ENCODE results near the gene PLXND1.

PLXND1 gene

DNA sequence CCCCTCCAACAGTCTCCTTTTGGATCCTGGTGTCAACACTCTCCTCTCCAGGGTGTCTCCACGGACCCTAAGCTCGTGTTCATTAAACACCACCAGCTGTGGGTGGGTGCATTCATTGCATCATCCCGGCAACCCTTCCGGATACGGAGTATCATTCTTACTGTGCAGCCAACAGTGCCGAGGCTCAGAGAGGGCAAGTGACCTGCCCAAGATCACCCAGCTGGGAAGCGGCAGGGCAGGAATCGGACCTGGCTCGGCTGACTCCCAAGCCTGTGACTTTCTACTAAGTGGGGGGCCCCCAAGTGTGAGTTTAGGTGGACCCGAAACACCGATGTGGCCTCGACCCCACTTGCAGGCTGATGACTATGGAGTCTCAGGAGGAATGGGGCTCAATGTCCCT, 43.1 kb downstream of the PLXND1 start:
- DNase-seq (ENCODE audit: low read depth) = no peak

DNA sequence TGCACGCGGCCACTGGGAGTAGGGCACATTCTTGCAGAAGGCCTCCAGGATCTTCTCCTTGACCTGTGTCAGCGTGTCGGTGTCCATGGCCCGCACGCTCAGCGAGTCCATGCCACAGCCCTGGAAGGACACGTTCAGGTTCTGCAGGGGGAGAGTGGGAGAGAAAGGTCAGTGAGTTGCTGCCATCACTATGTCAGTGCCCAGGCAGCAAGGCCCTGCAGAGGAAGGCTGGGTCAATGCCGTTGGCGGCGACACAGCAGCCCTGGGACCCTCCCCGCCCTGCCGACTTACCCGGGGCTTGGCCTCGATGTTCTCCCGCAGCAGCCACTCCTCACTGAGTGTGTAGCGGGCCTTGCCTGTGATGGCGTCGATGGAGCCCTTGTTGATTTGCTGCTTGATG, 43.7 kb downstream of the PLXND1 start:
- no peak for DNase-seq (ENCODE audit: low read depth)

DNA sequence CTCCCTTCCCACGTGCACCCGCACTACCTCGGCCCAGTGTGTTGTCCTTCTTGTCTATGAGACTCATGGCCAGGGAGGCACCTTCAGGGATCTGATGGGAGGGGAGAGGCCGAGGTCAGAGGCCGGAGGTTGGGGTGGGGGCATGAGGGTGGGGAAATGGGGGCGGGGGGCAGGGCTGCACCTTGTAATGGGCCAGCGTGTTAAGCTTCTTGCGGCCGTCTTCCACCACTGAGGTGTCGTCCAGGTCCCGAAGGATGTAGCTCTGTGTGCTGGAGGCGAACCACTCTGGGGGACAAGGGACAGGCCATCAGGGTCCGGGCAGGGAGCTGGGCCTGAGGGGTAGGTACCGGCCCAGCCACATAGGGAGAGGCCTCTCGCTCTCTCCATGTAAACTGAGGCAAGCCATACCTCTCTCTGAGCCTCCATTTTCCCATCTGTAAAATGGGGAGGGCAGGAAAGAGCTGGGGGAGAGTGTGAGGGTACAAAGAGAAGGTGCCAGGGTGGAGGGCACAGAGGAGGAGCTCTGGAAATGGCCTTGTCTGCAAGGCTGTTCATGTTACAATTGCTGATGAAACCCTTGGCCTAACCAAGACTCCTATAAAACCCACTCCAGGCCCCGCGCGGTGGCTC, 44.7 kb downstream of the PLXND1 start:
- DNase-seq (ENCODE audit: low read depth) = no peak

DNA sequence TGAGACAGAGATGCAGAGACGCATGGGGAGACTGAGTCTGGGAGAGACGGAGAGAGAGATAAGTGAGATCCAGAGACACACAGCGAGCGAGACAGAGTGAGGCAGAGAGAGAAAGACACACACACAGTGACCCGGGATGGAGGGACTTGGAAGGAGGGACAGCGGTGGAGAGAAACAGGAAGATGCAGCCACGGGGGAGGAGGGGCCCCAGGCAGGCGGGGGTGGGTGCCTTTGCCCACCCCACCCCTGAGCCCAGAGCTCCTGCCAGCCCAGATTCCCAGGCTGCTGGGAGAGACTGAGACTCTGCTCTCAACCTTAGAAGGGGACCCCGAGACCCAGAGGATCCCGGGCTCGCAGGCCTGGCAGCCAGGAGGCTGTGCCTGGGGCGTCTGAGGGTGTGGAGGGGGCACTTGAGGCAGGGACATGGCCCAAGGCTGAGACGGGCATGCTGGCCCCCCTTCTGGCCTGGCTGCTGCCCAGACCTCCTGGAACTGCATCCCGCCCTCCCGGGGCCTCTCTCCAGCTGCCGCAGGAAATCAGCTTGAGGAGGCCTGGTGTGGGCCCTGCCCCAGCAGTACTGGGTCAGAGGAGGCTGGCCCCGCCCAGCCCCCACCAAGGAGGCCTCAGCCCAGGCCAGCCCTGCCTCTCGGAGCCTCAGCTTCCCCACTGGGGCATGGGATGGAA, 45.4 kb downstream of the PLXND1 start:
- DNase-seq (ENCODE audit: low read depth) = no peak

DNA sequence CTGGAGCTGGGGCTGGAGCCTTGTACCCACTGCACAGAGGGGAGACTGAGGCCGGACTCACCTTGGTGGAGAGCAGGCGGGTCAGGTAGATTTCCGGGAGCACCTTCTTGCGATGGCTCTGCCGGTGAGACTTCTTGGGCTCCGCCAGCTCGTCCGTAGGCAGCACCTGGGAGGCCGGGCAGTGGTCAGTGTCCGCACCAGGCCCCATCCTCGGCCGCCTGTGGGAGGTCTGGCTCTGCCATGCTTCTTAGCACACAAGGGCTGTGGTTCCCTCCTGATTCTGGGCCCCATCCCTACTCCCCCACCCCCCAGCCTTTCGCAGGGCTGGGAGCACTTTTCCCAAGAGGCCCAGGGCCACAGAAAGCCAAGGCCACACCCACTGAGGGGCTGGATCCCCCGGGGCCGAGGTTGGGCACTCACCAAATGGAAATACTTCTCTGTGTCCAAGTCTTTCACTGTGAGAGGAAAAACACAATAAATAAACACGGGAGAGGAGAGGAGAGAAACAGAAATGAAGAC, 46.1 kb downstream of the PLXND1 start:
- no peak for DNase-seq (ENCODE audit: low read depth)

DNA sequence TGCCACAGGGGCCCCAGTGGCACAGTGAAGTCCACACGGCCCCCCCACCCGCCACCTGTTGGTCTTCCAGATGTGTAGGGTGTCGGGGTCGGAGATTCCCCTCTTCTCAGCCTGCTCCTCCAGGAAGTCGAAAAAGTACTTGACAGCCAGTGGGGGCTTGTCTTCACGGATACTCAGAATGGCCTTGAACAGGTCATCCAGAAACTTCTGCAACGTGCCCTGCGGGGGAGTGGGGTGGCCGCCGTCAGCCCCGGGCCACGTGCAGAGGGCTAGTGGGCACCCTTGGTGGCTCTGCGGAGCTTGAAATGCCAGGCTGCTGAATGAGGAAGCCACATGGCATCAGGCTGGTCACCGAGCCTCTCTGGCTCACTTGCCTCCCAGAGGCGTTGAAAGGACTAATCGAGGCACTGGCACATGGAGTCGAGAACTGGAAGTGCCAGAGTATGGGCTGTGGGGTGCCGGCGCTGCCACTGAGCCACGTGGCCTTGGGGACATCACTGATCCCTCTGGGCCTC, 46.9 kb downstream of the PLXND1 start:
- no peak for DNase-seq (ENCODE audit: low read depth)

DNA sequence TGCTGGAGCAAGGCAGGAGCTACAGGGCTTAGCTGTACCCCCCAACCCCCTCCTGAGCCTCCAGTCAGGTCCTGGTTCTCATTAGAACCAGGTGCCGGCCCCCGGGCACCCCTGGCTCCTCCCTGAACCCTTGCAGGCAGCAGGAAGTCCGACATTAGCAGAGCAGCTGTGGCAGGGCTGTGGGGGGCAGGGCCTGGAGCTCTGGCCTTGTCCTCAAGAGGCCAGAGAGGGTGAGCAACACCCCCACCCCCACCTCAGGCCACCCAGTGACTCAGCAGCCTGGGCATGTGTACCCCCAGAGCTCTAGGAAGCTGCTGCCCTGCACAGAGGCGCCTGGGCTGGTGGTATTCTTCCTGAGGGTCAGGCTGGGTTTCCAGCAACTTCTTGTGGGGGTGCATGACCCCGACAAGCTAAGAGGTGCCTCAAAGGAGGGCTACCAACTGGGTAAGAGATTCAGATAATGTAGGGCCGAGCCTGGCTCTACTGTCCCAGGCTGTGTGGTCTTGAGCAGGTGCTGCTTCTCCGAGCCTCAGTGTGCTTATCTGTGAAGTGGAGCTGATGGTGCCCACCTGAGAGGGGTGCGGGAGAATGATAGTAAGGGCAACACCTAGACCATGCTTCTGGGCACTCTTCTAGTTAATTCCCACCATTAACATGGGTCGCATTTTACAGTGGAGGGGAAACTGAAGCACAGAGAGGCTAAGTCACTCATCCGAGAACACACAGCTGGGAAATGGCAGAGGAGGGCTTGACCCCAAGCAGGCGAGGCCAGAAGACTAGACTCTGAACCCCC, 47.5 kb downstream of the PLXND1 start:
- no peak for DNase-seq (ENCODE audit: low read depth)

DNA sequence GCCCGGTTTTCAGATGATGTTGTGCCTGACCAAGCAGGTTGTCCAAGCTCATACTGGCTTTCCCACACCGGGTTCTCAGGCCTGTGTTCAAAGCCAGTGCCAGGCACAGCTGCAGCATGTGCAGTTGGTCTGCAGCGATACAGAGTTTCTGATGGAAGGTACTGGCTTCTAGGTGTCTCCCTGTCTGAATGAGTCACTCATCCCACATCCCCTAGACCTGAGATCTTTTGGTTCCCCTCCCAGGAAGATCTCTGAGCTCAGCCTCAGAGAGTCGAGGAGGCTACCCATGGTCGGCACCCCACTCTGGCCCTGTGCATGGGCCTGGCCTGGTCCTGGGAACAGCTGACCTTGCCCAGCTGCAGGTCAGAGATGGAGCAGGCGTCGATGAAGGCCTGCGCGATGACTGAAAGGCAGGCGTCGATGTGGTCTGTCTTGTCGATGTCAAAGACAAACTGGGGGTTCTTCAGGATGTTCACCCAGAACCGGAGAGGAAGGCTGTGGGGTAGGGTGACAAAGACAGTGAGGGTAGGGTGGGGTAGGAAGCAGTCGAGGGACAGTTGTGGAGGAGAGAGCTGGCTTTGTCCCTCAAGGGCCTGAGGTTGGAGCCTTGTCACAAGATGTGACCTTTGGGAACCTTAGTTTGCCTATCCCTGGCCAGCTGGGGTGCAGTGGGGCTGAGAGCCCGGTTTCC, 48.2 kb downstream of the PLXND1 start:
- DNase-seq (ENCODE audit: low read depth) = no peak

DNA sequence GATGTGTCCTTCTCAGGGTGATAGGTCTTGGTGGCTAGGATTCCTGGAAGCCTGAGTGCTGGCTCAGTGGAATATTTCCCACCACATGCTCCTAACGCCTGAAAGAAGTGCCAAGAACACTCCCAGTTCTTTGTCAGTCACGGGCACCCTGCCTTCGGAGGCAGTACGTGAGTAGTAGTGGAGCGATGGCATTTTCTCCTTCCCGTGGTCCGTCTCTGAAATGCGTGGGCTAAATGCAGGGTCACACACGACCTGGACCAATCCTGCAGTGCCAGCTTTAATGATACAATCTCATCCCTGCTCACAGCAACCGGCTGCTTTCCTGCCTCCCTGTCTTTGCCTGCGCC, 49.0 kb downstream of the PLXND1 start:
- no peak for DNase-seq (ENCODE audit: low read depth)

DNA sequence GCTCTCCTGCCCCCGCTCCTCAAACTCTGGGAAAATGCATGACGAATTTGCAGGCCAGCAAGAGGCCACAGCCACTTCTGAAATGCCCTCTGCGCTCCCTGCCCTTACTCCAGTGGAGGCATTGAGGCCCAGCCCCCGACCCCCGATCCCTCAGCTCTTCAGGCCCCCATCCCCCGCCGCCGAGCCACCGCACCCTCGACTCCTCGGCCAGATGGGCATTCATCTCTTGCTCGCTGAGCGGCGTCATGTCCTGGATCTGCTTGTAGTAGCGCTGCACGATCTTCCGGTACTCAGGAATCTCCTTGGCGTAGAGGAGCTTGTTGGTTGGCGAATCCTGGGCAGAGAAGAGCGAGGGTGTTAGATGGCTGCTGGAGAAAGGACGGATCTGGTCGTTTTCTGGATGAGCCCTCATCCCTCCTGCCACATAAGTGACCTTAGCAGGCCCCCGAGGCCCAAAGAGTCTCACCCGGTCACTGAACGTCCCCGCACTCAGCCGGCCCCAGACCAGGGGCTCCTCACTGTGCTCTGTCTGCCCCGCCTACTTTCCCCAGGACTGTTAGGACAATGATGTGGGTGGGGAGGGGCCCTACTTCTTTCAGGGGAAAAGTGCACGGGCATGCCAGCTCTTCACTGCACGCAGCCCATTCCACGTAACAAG, 49.5 kb downstream of the PLXND1 start:
- no peak for DNase-seq (ENCODE audit: low read depth)

DNA sequence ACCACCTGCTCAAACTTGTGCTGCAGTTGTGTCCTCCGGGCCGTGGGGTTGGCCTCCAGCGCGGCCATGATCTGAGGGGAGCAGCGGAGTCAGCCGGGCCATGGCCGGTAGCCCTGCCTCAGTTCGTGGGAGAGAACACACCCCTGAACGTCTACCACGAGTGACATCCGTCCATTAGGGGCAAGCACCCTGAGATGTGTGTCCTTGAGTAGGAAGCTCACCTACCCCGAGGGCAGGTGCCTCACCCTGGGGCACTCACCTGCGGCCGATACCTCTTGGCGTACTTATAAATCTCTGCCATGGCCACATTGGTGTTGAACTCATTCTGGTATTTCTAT, 50.1 kb downstream of the PLXND1 start:
- DNase-seq (ENCODE audit: low read depth) = no peak

DNA sequence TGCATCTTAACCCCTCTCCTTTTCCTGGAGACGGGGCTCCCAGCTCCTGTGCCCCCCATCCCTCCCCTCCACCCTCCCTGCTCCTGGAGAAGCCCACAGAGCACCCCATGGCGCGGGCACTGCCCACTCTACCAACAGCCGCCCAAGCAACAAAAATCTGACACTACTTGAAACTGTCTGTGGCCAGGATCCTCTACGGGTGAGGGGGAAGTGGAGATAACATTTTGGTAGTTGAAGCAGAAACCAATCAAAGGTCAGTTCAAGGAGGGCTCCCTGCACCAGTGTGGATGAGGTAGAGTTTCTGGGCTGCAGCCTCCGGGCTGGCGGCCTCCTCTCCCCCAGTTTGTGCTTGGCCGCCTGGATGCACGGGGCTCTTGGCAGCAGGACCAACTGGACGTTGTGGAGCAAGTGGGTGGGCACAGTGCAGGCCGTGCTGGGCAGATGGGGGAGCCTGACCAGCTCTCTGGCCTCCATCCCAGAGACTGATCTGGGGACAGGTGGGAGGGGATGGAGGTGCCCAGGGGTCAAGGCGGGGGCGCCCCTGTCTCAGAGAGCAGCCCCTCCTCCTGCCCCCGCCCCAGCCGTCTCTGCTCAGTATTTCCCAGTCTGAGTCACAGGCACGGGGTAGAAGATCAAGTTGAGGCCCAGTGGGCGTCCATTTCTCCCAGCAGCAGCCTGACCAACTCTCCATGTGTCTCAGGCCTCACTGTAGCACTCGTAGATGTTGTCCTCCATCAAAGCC, 50.7 kb downstream of the PLXND1 start:
- DNase-seq (ENCODE audit: low read depth) = no peak

DNA sequence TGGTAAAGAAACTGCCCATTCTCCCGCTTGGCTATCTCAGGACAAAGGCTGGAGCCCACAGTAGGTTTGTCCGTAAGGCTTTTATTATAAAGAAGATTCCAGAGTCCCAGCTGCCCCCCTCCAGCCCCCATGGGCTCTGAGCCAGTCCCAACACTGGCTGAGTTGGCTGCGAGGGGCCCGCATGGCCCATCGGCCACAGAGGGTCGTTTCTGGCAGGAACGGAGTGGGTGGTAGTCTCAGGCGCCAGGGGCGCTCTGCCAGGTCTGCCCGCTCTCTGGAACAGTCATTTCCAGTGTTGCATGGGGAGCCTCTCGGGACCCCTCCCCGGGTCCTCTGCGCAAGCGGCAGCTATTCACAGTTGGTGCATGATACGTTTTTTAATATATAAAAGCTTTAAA, 51.3 kb downstream of the PLXND1 start:
- DNase-seq (ENCODE audit: low read depth) = no peak

DNA sequence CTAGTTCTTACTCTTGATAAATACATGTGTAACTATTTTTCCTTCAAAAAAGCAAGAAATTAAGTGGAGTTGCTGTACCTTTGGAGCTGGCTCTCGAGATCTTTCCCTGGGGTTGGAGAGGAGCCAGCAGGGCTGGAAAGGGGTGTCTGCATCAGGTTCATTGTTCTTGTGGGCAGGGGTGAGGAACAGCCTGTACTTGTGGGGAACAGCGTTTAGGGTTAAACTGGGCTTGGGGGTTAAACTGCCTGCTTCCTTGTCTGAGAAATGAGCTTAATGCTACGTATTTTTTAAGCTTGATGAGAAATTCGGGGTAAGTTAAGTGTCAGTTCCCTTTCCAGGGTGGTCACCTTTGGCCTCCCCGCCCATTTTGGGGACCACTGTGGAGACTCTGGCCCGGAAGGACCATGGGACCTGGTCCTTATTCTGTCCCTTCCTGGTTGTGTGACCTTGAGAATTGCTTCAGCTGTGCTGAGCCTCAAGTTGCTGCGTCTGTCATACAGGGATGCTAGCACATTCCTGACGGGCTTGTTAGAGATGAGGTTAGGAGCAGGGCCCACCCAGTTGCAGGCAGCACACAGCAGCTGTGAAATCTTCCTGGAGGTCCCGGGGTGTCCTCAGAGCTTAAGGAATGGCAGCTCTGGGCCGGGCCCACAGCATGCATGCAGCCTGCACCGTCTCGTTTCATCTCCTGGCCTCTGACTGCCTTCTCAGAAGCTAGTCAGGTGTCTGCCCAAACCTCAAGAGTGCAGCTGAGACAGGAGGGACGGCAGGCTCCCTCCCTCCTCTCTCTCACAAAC, 51.9 kb downstream of the PLXND1 start:
- DNase-seq (ENCODE audit: low read depth) = no peak

DNA sequence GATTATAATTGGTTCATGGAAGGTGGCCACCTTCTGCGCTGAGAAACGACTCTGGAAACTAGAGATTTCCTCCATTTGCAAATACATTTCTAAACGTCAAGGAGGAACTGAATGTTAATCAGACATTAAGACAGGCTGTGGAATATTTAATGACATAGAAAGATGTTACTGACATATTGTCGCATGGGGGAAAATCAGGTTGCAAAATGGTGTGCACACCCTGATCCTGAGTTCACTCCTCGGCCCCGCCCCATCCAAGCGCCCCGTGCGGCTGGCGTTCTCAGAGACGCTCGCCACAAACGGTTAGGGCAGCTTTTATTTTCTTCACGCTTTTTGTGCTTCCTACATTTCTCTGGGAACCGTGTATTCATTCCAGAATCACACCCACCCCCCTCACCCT, 52.8 kb downstream of the PLXND1 start:
- no peak for DNase-seq (ENCODE audit: low read depth)

DNA sequence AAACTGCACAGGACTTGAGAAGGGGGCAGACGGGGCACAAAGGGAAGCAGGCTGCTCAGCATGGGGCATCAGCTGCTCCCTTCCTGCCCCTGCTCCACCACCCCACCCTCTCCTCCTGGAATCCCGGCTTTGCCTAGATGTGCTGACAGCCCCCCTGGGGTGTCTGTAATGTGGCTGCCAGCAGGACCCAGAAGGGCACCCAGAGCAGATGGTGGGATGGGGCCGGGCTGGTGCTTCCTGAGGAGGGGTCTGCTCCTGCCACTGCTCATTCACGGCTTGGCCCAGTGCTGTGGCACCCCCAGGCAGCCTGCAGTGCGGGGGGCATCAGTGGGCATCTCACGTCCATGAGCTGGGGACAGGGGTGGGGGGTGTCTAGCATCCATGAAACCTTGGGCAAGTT, 53.3 kb downstream of the PLXND1 start:
- no peak for DNase-seq (ENCODE audit: low read depth)

DNA sequence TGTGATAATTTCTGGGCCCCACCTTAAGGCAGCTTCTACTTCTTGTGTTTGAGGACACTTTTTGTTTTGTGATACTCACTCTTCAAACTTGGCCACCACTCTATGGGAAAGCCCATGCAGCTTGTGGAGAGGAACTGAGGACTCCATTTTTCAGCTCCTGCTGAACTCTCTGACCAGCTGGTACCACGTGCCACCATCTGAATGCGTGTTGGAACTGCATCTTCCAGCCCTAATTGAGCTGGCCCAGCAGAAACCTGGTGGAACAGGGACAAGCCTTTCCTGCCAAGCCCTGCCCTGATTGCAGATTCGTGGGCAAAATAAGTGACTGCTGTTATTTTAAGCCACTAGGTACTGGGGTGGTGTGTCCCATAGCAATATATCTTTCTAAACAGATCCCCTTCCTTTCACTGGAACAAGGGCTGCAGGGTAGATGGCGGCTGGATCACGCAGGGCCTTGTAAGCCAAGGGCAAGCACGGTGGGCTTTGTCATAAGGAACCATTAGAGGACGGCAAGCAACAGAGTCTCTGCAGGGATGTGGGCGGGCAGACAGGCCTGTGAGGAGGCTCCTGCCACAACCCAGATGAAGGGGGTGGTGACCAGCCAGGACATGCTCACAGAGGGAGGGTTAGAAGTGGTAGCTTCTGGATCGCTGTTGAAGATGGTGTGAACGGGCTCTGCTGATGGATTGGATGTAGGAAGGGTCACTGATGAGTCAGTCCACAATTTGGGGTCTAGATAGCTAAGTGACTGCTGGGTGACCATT, 54.0 kb downstream of the PLXND1 start:
- no peak for DNase-seq (ENCODE audit: low read depth)

DNA sequence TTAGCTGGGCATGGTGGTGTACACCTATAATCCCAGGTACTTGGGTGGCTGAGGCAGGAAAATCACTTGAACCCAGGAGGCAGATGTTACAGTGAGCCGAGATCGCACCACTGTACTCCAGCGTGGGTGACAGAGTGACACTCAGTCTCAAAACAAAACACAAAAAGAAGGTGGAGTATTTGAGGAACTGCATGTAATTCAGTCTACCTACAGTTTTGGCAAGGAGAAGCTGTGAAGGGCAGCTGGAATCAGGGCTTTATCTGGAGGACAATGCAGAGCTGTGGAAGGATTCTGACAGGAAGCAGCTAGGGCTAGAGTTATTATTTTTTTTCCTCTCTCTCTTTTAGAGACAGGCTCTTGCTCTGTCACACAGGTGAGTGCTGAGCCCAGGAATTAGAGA, 56.7 kb downstream of the PLXND1 start:
- no peak for DNase-seq (ENCODE audit: low read depth)

DNA sequence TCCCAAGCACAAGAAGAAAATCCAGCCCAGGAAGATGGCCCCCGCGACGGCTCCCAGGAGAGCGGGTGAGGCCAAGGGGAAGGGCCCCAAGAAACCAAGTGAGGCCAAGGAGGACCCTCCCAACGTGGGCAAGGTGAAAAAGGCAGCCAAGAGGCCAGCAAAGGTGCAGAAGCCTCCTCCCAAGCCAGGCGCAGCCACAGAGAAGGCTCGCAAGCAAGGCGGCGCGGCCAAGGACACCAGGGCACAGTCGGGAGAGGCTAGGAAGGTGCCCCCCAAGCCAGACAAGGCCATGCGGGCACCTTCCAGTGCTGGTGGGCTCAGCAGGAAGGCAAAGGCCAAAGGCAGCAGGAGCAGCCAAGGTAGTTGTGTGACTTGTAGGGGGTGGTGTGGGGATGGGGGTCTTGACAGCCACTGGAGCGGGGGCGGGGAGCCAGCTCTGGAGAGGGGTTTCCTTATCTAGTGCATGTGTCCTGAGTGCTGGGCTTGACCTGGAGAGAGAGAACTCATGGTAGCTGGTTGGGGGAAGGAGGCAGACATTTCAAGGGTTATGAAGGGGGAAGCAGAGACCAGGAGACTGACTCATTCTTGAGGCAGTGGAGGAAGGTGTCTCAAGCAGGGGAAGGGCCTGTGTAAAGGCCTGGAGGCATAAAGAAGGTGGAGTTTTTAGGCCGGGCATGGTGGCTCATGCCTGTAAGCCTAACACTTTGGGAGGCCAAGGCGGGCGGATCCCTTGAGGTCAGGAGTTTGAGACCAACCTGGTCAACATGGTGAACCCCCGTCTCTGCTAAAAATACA, 57.3 kb downstream of the PLXND1 start:
- no peak for DNase-seq (ENCODE audit: low read depth)

All from stimulated activated CD8-positive, alpha-beta memory T cell treated with anti-CD3 and anti-CD28 coated beads, Interleukin-12 subunit alpha, Interleukin-12 subunit beta, amount 100 ng/mL, for 4 hours (primary cell).